ENCODE measurements around the gene MYBPC2.

DNA sequence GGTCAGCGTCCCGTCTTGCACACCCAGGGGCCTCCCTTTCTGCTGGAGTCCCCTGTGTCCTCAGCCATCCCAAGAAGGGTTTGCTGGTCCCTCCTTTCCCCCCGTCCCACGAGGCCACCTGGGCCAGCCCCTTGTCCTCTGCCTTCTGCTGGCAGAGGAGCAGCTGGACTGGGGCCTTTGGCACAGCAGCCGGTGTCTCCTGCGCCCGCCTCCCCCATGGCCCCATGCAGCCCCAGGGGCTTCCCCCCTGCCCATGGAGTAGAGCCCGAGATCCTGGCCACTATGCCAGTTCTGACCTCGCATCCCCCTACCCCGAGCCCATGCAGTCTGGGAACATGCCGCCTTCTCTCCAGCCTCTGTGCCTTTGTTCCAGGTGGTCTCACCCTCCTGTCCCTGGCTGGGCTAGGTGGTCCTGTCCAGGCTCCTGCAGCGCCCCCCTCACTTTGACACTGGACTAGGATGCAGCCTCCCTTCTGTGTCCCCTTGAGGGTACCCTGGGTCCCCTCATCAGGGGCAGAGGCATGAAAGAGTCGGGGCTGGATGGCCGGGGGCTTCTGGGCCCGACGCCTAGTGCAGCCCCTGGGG, 49.7 kb downstream of the MYBPC2 start:
- TF ChIP-seq, protein P1, sequence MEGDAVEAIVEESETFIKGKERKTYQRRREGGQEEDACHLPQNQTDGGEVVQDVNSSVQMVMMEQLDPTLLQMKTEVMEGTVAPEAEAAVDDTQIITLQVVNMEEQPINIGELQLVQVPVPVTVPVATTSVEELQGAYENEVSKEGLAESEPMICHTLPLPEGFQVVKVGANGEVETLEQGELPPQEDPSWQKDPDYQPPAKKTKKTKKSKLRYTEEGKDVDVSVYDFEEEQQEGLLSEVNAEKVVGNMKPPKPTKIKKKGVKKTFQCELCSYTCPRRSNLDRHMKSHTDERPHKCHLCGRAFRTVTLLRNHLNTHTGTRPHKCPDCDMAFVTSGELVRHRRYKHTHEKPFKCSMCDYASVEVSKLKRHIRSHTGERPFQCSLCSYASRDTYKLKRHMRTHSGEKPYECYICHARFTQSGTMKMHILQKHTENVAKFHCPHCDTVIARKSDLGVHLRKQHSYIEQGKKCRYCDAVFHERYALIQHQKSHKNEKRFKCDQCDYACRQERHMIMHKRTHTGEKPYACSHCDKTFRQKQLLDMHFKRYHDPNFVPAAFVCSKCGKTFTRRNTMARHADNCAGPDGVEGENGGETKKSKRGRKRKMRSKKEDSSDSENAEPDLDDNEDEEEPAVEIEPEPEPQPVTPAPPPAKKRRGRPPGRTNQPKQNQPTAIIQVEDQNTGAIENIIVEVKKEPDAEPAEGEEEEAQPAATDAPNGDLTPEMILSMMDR (IDR thresholded peaks at IDR 0.05), result no peak
- TF ChIP-seq POLR2A (IDR thresholded peaks at IDR 0.05), result no peak

Measured in thyroid gland (tissue), 4 donors.